DND-41 (cell line): Measurements from ENCODE around the gene SLC9B1.

Experiments used
- CTCF ChIP-seq: IDR thresholded peaks from 2 replicates; pipeline ENCODE4 v1.5.1; 2012; ENCODE audit warnings: borderline replicate concordance, low read length, moderate library complexity, mild to moderate bottlenecking; ENCODE audit not compliant: poor library complexity, severe bottlenecking; ENCODE audit errors: extremely low read depth
- EZH2 ChIP-seq: IDR thresholded peaks from 3 replicates; pipeline ENCODE4 v1.6.1; 2012; ENCODE audit warnings: borderline replicate concordance, low read depth, mild to moderate bottlenecking, moderate library complexity, low read length, inconsistent platforms; ENCODE audit not compliant: severe bottlenecking

- TF ChIP-seq CTCF (no peak), EZH2 (no peak)
Observed at GRCh38 chr4:102868781-102869568, 150.5 kb downstream of the SLC9B1 start, which contains the start of gene CISD2.
